HepG2 (cell line): Measurements from ENCODE around the gene DDX11. TPM values are rescaled to one million over a fixed set of nuclear protein-coding genes. Genes with fewer than 3 reads are reported as not detected.

ENCODE experiments used
- ARNT2 ChIP-seq: sonication (generic); formaldehyde crosslinking; IDR thresholded peaks from 2 replicates; pipeline ENCODE4 v1.8.0; 2022; ENCODE audit warnings: mild to moderate bottlenecking, low read depth, missing genetic modification reagents, moderate library complexity
- BORCS8-MEF2B ChIP-seq: sonication (generic); formaldehyde crosslinking; IDR thresholded peaks from 2 replicates; pipeline ENCODE4 v1.8.0; 2022; ENCODE audit warnings: mild to moderate bottlenecking, missing genetic modification reagents
- DMAP1 ChIP-seq: IDR thresholded peaks from 2 replicates; pipeline ENCODE4 v1.6.1; 2016
- EED ChIP-seq: sonication (generic); formaldehyde crosslinking; IDR thresholded peaks from 2 replicates; pipeline ENCODE4 v1.5.0; 2020; ENCODE audit warnings: mild to moderate bottlenecking, missing genetic modification reagents
- GATAD1 ChIP-seq: IDR thresholded peaks from 2 replicates; pipeline ENCODE4 v1.6.1; 2016; ENCODE audit warnings: missing genetic modification reagents, missing compliant biosample characterization
- KDM2A ChIP-seq: sonication (generic); formaldehyde crosslinking; IDR thresholded peaks from 2 replicates; pipeline ENCODE4 v1.4.0; 2020; ENCODE audit warnings: low read depth, missing genetic modification reagents, borderline replicate concordance
- MED1 ChIP-seq: sonication (generic); formaldehyde crosslinking; IDR thresholded peaks from 2 replicates; pipeline ENCODE4 v1.4.0; 2020; ENCODE audit warnings: missing genetic modification reagents
- MXD4 ChIP-seq: IDR thresholded peaks from 2 replicates; pipeline ENCODE4 v1.6.1; 2016; ENCODE audit warnings: mild to moderate bottlenecking, missing biosample characterization, missing genetic modification reagents
- NR2C2 ChIP-seq: sonication (generic); formaldehyde crosslinking; IDR thresholded peaks from 2 replicates; pipeline ENCODE4 v1.4.0; 2020; ENCODE audit warnings: missing genetic modification reagents, mild to moderate bottlenecking, moderate library complexity, borderline replicate concordance
- NRL ChIP-seq: sonication (generic); formaldehyde crosslinking; IDR thresholded peaks from 2 replicates; pipeline ENCODE4 v1.5.0; 2020; ENCODE audit warnings: missing genetic modification reagents, mild to moderate bottlenecking, moderate library complexity, borderline replicate concordance
- SP2 ChIP-seq: sonication (generic); formaldehyde crosslinking; IDR thresholded peaks from 2 replicates; pipeline ENCODE4 v1.5.1; 2020; ENCODE audit warnings: mild to moderate bottlenecking, missing genetic modification reagents
- SPEN ChIP-seq: sonication (generic); formaldehyde crosslinking; IDR thresholded peaks from 2 replicates; pipeline ENCODE4 v1.5.1; 2020; ENCODE audit warnings: low read depth, mild to moderate bottlenecking, missing genetic modification reagents
- TP53 ChIP-seq: sonication (generic); formaldehyde crosslinking; conservative IDR thresholded peaks from 2 replicates; pipeline ENCODE4 v1.4.0; 2020; ENCODE audit warnings: missing genetic modification reagents
- ZFP1 ChIP-seq: IDR thresholded peaks from 2 replicates; pipeline ENCODE4 v1.6.1; 2016
- ZNF563 ChIP-seq: sonication (generic); formaldehyde crosslinking; IDR thresholded peaks from 2 replicates; pipeline ENCODE4 v1.8.0; 2022; ENCODE audit warnings: mild to moderate bottlenecking, moderate library complexity, missing genetic modification reagents
- ZNF709 ChIP-seq: sonication (generic); formaldehyde crosslinking; IDR thresholded peaks from 2 replicates; pipeline ENCODE4 v1.5.0; 2020; ENCODE audit warnings: mild to moderate bottlenecking, missing genetic modification reagents
- ZNF766 ChIP-seq: sonication (generic); formaldehyde crosslinking; IDR thresholded peaks from 2 replicates; pipeline ENCODE4 v1.5.0; 2020; ENCODE audit warnings: missing genetic modification reagents, borderline replicate concordance
- polyA plus RNA-seq, 8 experiments: library from polyadenylated mRNA; depleted of rRNA in 3 of 8; stranded (reverse) in 7 of 8; unstranded in 1 of 8; fragments of >200 nt; fragmentation: Illumina TruSeq in 4 of 8; extraction: Trizol in 4 of 8; gene quantifications; 2 replicates each; pipeline versions ENCODE4 v1.2.1 to v1.2.3, GENCODE V29; 2011 to 2016; ENCODE audit warnings: low read depth in 4 of 8, missing spikeins in 1 of 8, mixed read lengths in 1 of 8; ENCODE audit not compliant: insufficient read depth in 1 of 8
- total RNA-seq, 5 experiments: library from RNA; depleted of rRNA; stranded (reverse); fragments of >200 nt; fragmentation: Illumina TruSeq; extraction: Trizol; gene quantifications; 2 replicates each; pipeline ENCODE4 v1.2.3, GENCODE V29; 2016; ENCODE audit warnings: low read depth in 1 of 5
- TF ChIP-seq, protein P1 (sequence below): IDR thresholded peaks from 2 replicates; pipeline ENCODE4 v1.4.0; 2020; ENCODE audit warnings: mild to moderate bottlenecking, missing genetic modification reagents
- TF ChIP-seq, protein P2 (sequence below): IDR thresholded peaks from 2 replicates; pipeline ENCODE4 v1.6.1; 2016; ENCODE audit warnings: mild to moderate bottlenecking
- TF ChIP-seq, protein P3 (sequence below): sonication (generic); formaldehyde crosslinking; conservative IDR thresholded peaks from 2 replicates; pipeline ENCODE4 v1.4.0; 2020; ENCODE audit warnings: mild to moderate bottlenecking, missing genetic modification reagents, moderate library complexity

The DDX11 gene
- total and polyA plus RNA-seq, 2 of the 13 experiments (the other 11 are each of a cell fraction or from before 2014, with no cell fraction given), result 23.9 to 40.8 TPM

DNA sequence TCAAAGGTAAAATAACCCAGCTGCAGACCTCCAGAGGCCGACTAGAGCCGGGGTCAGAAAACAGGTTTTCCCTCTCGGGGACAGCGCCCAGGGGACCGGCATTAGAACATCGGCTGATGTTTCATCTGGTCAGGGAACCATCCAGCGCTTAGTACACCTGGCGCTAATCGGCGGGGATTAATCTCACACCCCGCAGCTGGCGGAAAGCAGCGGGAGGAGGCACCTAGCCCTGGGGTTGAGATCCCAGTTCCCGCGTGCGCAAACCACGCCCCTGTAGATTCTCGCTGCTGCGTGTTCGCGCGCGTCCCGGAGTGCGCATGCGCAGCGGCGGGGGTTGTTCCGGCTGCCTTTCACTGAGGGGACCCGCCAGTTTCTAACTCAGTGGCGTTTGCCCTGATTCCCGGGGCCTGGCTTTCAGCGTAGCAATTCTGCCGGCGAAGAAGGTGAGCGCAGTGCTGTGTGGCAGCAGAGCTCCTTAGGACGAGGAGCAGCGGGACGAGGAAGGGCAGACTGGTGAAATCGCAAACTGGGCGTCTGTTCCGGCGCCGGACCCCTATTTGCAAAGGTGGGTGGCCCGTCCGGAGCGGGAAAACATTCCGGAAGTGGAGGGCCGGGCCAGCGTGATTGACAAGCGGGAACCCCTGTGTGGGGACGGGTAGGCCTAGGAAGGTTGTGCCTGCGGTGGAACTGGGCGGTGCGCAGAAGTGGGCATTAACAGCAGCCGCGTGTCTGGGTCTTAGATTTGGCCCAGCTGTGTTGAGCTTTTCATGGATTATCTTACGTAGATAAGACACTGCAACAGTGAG lies at the start of gene DDX11 (continued):
- TF ChIP-seq, protein P1, sequence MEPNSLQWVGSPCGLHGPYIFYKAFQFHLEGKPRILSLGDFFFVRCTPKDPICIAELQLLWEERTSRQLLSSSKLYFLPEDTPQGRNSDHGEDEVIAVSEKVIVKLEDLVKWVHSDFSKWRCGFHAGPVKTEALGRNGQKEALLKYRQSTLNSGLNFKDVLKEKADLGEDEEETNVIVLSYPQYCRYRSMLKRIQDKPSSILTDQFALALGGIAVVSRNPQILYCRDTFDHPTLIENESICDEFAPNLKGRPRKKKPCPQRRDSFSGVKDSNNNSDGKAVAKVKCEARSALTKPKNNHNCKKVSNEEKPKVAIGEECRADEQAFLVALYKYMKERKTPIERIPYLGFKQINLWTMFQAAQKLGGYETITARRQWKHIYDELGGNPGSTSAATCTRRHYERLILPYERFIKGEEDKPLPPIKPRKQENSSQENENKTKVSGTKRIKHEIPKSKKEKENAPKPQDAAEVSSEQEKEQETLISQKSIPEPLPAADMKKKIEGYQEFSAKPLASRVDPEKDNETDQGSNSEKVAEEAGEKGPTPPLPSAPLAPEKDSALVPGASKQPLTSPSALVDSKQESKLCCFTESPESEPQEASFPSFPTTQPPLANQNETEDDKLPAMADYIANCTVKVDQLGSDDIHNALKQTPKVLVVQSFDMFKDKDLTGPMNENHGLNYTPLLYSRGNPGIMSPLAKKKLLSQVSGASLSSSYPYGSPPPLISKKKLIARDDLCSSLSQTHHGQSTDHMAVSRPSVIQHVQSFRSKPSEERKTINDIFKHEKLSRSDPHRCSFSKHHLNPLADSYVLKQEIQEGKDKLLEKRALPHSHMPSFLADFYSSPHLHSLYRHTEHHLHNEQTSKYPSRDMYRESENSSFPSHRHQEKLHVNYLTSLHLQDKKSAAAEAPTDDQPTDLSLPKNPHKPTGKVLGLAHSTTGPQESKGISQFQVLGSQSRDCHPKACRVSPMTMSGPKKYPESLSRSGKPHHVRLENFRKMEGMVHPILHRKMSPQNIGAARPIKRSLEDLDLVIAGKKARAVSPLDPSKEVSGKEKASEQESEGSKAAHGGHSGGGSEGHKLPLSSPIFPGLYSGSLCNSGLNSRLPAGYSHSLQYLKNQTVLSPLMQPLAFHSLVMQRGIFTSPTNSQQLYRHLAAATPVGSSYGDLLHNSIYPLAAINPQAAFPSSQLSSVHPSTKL, result 0 out of 2 replicates have a peak, but pooled peaks have one; percentile 7
- TF ChIP-seq GATAD1 (peak; percentile 84), NRL (CRISPR knock-in tag) (peak; percentile 65; the same call in 1 of the 2 replicates), ZNF766 (CRISPR knock-in tag) (peak; percentile 7; the same call in 1 of the 2 replicates), ARNT2 (CRISPR knock-in tag) (peak; percentile 85), KDM2A (peak; percentile 62; the same call in 1 of the 2 replicates), SPEN (CRISPR knock-in tag) (peak; percentile 84), BORCS8-MEF2B (CRISPR knock-in tag) (peak; percentile 33), MED1 (CRISPR knock-in tag) (peak; percentile 38; the same call in 1 of the 2 replicates), MXD4 (CRISPR knock-in tag) (peak; percentile 55; the same call in 1 of the 2 replicates), ZNF563 (CRISPR knock-in tag) (peak; percentile 62; the same call in 1 of the 2 replicates), NR2C2 (CRISPR knock-in tag) (peak; percentile 32; the same call in 1 of the 2 replicates), SP2 (CRISPR knock-in tag) (peak; percentile 93), ZFP1 (CRISPR knock-in tag) (0 out of 2 replicates have a peak, but pooled peaks have one; percentile 48), ZNF709 (CRISPR knock-in tag) (peak; percentile 23; the same call in 1 of the 2 replicates), TP53 (CRISPR knock-in tag) (peak; percentile 39; the same call in 1 of the 2 replicates), EED (CRISPR knock-in tag) (peak; percentile 19; the same call in 1 of the 2 replicates), DMAP1 (peak; percentile 89)
- TF ChIP-seq, protein P2, sequence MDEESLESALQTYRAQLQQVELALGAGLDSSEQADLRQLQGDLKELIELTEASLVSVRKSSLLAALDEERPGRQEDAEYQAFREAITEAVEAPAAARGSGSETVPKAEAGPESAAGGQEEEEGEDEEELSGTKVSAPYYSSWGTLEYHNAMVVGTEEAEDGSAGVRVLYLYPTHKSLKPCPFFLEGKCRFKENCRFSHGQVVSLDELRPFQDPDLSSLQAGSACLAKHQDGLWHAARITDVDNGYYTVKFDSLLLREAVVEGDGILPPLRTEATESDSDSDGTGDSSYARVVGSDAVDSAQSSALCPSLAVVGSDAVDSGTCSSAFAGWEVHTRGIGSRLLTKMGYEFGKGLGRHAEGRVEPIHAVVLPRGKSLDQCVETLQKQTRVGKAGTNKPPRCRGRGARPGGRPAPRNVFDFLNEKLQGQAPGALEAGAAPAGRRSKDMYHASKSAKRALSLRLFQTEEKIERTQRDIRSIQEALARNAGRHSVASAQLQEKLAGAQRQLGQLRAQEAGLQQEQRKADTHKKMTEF (CRISPR knock-in tag), result peak; percentile 75
- TF ChIP-seq, protein P3, sequence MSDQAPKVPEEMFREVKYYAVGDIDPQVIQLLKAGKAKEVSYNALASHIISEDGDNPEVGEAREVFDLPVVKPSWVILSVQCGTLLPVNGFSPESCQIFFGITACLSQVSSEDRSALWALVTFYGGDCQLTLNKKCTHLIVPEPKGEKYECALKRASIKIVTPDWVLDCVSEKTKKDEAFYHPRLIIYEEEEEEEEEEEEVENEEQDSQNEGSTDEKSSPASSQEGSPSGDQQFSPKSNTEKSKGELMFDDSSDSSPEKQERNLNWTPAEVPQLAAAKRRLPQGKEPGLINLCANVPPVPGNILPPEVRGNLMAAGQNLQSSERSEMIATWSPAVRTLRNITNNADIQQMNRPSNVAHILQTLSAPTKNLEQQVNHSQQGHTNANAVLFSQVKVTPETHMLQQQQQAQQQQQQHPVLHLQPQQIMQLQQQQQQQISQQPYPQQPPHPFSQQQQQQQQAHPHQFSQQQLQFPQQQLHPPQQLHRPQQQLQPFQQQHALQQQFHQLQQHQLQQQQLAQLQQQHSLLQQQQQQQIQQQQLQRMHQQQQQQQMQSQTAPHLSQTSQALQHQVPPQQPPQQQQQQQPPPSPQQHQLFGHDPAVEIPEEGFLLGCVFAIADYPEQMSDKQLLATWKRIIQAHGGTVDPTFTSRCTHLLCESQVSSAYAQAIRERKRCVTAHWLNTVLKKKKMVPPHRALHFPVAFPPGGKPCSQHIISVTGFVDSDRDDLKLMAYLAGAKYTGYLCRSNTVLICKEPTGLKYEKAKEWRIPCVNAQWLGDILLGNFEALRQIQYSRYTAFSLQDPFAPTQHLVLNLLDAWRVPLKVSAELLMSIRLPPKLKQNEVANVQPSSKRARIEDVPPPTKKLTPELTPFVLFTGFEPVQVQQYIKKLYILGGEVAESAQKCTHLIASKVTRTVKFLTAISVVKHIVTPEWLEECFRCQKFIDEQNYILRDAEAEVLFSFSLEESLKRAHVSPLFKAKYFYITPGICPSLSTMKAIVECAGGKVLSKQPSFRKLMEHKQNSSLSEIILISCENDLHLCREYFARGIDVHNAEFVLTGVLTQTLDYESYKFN, result 0 out of 2 replicates have a peak, but pooled peaks have one; percentile 9
